Cardiac muscle cell (in vitro differentiated cells and primary cell): ENCODE results near the gene ABCA4. TPM values are rescaled to one million over a fixed set of nuclear protein-coding genes. Genes with fewer than 3 reads are reported as not detected.

Source experiments
- DNase-seq, 2 donors: peaks; one replicate each; pipeline versions ENCODE4 v3.0.0 to v3.0.0-alpha.2; 2010 to 2017; ENCODE audit warnings: low read depth in 1 of 2, low spot score in 1 of 2
- H3K27ac ChIP-seq: fragments of 200-600 bp; sonication (generic); 2 replicates; pipeline ENCODE4 v1.5.1; 2016
- H3K27me3 ChIP-seq: fragments of 200-600 bp; sonication (generic); 2 replicates; pipeline ENCODE4 v1.6.0; 2016; ENCODE audit warnings: control low read depth
- H3K36me3 ChIP-seq: fragments of 200-600 bp; sonication (generic); 2 replicates; pipeline ENCODE4 v1.5.1; 2016; ENCODE audit warnings: control low read depth
- H3K4me1 ChIP-seq: fragments of 200-600 bp; sonication (generic); 2 replicates; pipeline ENCODE4 v1.8.1; 2017; ENCODE audit warnings: low read depth, mild to moderate bottlenecking, mixed run types
- H3K4me3 ChIP-seq: fragments of 200-600 bp; sonication (generic); 2 replicates; pipeline ENCODE4 v1.5.1; 2016; ENCODE audit warnings: mild to moderate bottlenecking
- H3K9me3 ChIP-seq: fragments of 200-600 bp; sonication (generic); 2 replicates; pipeline ENCODE4 v1.5.1; 2017; ENCODE audit warnings: low read depth, mild to moderate bottlenecking, control low read depth
- polyA plus RNA-seq: library from polyadenylated mRNA; unstranded; fragments of >200 nt; fragmentation: Nextera tagmentation; extraction: Ambion mirVana; gene quantifications from 2 replicates; pipeline ENCODE4 v1.2.1, GENCODE V29; 2016
- total RNA-seq: library from RNA; depleted of rRNA; stranded (reverse); fragments of >200 nt; gene quantifications from 2 replicates; pipeline ENCODE4 v1.2.3, GENCODE V29; 2016
- TF ChIP-seq, protein P1 (sequence below): IDR thresholded peaks from 2 replicates; pipeline ENCODE4 v1.5.1; 2012; ENCODE audit warnings: low read depth, mild to moderate bottlenecking, low read length

ABCA4 gene
- total and polyA plus RNA-seq, 2 experiments from 2014 or later, result 0.15 TPM; not detected in 1

GRCh38 chr1:93997756-93998155 lies 123.2 kb downstream of the ABCA4 start:
- TF ChIP-seq, protein P1, sequence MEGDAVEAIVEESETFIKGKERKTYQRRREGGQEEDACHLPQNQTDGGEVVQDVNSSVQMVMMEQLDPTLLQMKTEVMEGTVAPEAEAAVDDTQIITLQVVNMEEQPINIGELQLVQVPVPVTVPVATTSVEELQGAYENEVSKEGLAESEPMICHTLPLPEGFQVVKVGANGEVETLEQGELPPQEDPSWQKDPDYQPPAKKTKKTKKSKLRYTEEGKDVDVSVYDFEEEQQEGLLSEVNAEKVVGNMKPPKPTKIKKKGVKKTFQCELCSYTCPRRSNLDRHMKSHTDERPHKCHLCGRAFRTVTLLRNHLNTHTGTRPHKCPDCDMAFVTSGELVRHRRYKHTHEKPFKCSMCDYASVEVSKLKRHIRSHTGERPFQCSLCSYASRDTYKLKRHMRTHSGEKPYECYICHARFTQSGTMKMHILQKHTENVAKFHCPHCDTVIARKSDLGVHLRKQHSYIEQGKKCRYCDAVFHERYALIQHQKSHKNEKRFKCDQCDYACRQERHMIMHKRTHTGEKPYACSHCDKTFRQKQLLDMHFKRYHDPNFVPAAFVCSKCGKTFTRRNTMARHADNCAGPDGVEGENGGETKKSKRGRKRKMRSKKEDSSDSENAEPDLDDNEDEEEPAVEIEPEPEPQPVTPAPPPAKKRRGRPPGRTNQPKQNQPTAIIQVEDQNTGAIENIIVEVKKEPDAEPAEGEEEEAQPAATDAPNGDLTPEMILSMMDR, result no peak
- H3K27me3 ChIP-seq, result no peaks in the 10 kb centered on the region
- H3K9me3 ChIP-seq, result no peaks in the 10 kb centered on the region

DNA sequence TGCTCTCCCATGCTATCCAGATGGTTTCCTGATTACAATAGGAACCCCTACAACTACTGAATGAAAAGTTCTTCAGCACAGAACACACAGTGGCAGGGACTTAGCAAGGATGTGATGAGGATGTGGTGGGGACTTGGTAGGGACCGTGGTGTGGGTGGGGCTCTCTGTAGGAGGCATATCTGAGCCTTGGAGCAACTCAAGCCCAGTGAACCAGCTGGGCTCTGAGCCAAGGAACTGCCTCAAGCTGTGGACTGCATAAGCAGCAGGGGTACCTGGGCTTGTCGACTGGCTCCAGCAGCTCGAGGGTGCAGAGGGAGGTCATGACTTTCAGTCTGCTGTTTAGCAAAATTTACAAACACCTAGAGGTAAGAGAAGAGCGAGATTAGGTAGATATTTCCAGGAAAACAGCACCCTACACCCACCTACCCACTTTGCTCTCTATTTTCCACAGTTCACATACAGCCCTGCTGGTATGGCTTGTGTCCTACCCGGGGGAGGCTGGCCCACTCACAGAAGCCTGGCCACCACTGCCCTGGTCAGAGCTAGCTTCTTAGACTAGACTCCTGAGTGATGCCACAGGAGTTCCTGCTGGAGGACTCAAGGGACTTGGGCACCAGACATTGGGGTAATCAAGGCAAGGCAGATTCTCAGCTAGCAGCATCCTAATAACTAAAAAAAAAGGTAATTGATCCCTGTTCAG lies 125.0 kb downstream of the ABCA4 start:
- no peaks in the 10 kb centered on the region for H3K4me1 ChIP-seq
- no peaks in the 10 kb centered on the region for H3K36me3 ChIP-seq
- no peak overlapping the region for H3K4me3 ChIP-seq
- no peaks in the 10 kb centered on the region for H3K9me3 ChIP-seq
- no peaks in the 10 kb centered on the region for H3K27me3 ChIP-seq
- peak in 1 of 2 donors; percentile 19 for DNase-seq
- no peak overlapping the region for H3K27ac ChIP-seq
- TF ChIP-seq, protein P1, result no peak

More at GRCh38 chr1:93997756-93998155, 123.2 kb downstream of the ABCA4 start:
- Histone ChIP-seq H3K27ac (no peak overlapping the region), H3K4me3 (no peak overlapping the region), H3K4me1 (no peaks in the 10 kb centered on the region), H3K36me3 (no peaks in the 10 kb centered on the region)
- DNase-seq, result no peak

- peak in 1 of 2 donors; percentile 33 for DNase-seq
- Histone ChIP-seq H3K27ac (no peak overlapping the region), H3K9me3 (no peaks in the 10 kb centered on the region), H3K4me3 (no peak overlapping the region), H3K4me1 (no peaks in the 10 kb centered on the region), H3K36me3 (no peaks in the 10 kb centered on the region), H3K27me3 (no peaks in the 10 kb centered on the region)
- TF ChIP-seq, protein P1, result no peak
Observed at GRCh38 chr1:93993731-93994130, 127.2 kb downstream of the ABCA4 start.

DNA sequence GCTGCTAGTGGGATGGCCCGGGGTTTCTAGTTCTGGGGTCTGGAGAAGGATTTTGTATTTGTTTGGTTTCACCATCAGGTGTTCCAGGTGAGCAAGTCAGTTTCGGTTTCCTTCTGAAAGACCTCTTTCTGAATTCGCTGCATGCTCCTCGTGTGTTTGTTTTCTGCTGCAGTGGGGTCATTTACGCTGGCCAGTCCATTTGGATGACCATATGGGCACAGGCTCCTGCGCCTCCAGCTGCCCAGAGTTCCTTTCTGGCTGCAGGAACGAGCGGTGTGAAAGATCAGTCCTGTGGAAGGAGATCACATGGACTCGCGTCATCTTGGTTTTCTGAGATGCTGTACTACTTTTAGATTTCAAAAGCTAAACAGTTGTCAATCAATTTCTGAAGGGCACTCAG lies 128.0 kb downstream of the ABCA4 start:
- Histone ChIP-seq H3K36me3 (no peaks in the 10 kb centered on the region), H3K9me3 (no peaks in the 10 kb centered on the region), H3K27me3 (no peaks in the 10 kb centered on the region), H3K27ac (no peak overlapping the region), H3K4me3 (no peak overlapping the region), H3K4me1 (no peaks in the 10 kb centered on the region)
- TF ChIP-seq, protein P1, result no peak
- DNase-seq, result no peak

GRCh38 chr1:93992190-93992589 lies 128.8 kb downstream of the ABCA4 start:
- no peak for DNase-seq
- TF ChIP-seq, protein P1, result no peak
- H3K36me3 ChIP-seq, result no peaks in the 10 kb centered on the region
- H3K27ac ChIP-seq, result no peak overlapping the region
- no peaks in the 10 kb centered on the region for H3K9me3 ChIP-seq
- no peaks in the 10 kb centered on the region for H3K27me3 ChIP-seq
- H3K4me1 ChIP-seq, result no peaks in the 10 kb centered on the region
- H3K4me3 ChIP-seq, result no peak overlapping the region
